HG03558 (cell line): ENCODE data around the gene BICC1.
"Not testable (repeated sequence)": the region's sequence is repeated elsewhere in the genome, so short reads cannot be mapped to it uniquely, and the experiment has no call there.

Experiments
- ATAC-seq: cut with Tn5 transposase; IDR thresholded peaks from one replicate; pipeline ENCODE4 v1.9.1; 2021; ENCODE audit warnings: moderate number of reproducible peaks; ENCODE audit not compliant: unreplicated experiment; ENCODE audit errors: extremely low read depth

The BICC1 gene

DNA sequence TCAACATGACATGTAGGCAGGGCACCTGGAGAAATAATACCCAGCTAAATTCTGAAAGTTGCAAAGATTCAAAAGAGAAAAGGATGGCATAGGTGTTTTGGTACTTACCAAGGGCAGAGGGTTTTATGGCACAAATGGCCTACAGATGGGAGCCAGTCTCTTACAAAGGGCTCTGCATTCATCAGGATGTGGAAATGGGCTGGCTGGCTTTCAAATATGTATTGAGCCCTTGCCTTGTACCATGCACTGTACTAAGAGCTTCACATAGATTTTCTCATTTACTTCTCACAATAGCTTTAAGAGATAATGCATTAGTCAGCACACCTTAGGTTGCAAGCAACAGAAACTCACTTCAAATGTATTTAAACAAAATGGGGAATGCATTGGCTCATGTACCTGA lies 327.1 kb downstream of the BICC1 start:
- ATAC-seq: no peak

DNA sequence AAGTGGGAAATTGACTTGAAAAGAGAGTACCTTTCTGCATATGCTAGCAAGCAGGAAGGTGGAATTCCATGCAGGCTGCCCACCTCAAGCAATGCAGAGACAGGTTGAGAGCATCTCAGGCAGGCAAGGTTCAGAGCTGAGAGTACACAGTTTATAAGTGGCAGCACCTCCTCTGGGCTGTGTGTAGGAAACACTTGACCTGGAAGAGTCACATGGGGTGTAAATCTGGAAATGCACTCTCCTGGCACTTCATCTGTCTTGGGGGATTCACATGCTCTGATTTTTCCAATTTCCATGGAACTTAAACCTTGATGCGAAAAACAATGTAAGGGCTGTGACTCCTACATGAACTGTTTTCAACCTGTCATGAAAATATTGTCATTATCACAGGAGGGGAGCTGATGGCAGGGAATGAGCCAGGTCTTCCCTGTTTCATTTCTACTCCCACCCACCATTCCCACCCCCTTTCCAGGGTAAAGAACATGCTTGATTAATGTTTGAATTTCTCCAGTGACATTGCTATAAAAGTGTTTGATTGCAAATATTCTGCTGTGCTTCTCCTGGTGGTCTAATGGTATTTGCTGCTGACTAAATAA lies 328.3 kb downstream of the BICC1 start:
- no peak for ATAC-seq

DNA sequence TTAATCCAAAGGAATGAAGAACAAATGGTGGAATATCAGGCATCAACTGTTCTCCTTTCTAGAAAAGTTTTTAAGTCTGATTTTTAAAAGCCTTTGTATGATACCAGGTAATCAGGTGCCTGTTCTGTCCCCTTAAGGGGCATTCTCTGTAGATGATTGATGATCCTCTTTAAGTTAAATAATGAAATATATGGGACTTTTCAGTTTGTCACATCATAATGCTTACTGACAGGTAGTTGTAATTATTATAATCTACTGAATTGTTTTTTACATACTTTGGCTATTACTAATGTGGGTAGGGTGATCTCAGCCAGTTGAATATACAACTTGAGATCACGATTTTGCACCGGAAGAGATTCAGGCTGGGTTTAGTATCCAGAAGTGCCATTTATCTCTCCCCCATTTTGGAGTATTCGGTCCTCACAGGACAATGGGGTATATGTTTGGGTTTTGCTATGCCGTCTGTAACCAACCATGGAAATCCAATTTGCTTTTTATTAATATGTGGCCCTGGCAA lies 330.2 kb downstream of the BICC1 start:
- ATAC-seq: no peak

DNA sequence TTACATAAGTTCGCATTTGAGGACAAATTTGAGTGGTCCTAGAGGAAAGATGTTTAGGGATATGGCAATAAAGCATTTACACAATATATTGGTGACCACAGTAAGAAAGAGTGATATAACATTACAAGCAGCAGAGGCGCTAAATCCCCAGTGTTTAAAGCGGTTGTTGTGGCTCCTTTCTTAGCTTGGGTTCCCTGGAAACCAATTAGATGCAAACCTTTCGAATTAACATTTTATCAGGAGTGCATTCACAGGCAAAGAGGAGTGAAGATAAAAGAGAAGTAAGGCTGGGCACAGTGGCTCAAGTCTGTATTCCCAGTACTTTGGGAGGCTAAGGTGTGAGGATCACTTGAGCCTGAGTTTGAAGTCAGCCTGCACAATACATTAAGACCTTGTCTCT lies 331.1 kb downstream of the BICC1 start:
- no peak for ATAC-seq

DNA sequence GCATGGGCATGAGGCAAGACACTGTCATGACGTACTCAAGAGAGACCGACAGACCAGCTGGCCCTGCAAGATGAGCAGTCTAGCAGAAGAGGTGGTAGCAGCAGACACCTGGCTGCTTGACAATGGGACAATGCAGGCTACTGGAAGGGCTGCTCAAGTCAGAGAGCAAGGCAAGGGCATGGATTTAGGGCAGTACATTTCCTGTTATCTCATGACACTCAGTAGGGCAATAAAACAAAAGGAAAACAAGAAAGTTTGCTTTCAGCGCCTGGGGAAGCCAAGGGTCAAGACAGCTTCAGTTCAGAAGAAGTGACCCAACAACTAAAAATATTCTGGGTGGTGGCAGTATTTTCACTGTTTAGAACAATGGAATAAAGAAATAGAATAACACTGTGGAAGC lies 332.0 kb downstream of the BICC1 start:
- ATAC-seq: no peak

DNA sequence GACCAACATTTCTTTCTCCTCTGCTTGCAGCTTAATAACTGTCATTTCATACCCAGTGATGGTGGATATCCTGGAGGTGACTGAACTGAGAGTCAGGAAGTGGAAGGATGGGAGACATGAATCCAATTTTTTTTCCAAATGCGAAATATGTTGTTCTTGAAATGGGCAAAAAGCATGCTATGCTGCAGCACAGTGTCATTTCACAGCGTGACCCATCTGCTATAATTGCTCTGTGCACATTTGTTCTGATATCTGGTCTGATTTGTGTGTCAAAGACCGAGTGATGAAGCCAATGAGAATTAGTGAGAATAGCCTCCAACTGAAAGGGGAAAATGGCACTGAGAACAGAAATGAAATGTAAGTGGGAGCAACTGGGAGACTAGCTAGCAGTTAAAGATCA lies 334.2 kb downstream of the BICC1 start:
- no peak for ATAC-seq

DNA sequence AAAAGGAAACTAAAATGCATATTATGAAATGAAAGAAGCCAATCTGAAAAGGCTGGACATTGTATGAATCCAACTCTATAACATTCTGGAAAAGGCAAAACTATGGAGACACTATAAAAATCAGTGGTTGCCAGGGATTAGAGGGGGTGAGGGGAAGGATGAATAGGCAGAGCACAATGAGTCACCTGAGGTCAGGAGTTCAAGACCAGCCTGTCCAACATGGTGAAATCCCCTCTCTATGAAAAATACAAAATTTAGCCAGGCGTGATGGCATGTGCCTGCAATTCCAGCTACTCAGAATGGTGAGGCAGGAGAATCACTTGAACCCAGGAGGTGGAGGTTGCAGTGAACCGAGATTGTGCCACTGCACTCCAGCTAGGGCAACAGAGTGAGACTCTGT lies 338.9 kb downstream of the BICC1 start:
- ATAC-seq: no peak

DNA sequence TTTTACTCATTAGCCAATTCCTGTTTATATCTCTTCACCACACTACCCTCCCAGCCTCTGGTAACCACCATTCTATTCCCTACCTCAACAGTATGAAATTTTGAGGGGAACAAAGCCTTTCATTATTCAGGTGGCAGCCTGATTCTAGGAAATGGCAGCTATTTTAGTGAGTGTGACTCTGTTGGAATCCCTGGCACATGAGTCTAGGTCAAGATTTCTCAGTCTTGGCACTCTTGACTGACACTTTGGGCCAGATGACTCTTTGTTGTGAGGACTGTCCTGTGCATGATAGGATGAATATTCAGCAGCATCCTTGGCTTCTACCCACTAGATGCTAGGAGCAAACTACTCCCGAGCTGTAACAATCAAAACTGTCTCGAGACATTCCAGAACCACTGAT lies 341.0 kb downstream of the BICC1 start:
- no peak for ATAC-seq

DNA sequence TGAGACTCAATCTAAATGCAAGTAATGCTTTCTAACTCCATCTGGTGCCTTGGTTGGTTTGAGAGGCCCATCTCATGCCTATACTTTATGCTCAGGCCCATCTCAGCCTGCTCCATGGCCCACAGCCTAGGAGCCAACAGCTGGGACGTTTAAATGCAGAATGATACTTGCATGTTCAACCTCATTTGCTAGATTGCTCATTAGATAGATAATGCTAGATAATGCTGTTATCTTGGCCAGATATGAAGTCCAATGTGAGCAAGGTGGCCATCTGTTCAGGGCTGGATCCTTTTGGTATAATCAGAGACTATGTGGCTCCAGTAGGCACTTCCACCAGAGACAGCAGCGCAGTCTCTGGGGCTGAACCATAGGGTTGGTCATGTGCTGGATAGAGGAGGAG lies 342.1 kb downstream of the BICC1 start:
- no peak for ATAC-seq

DNA sequence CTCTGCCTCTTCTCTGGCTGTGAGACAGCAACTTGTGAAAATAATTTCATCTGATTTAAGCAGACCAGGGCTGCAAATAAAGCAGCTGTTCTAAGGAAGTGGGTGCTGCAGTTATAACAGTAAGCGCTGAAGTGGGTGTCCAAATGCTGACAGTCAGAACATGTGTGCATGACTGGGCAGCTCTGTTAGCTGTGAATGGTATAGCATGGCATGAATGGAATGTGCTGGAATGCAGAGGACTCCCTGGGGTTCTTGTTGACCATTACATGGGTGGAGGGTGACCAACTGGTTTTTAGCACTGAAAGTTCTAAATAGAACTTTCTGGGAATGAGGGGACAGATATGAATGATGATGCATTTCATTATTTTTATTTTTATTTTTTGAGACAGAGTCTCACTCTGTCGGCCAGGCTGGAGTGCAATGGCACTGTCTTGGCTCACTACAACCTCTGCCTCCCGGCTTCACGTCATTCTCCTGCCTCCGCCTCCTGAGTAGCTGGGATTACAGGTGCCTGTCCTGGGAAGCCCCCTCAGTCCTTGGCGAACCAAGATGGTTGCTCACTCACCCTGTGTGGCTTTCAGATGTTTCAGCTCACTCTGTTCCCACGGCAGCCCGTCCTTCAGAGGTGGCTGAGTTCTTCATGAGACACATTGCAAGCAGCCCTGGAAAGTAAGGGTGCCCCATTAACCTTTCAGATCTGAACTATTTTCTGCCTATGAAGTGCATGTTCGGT lies 344.0 kb downstream of the BICC1 start:
- ATAC-seq: no peak

DNA sequence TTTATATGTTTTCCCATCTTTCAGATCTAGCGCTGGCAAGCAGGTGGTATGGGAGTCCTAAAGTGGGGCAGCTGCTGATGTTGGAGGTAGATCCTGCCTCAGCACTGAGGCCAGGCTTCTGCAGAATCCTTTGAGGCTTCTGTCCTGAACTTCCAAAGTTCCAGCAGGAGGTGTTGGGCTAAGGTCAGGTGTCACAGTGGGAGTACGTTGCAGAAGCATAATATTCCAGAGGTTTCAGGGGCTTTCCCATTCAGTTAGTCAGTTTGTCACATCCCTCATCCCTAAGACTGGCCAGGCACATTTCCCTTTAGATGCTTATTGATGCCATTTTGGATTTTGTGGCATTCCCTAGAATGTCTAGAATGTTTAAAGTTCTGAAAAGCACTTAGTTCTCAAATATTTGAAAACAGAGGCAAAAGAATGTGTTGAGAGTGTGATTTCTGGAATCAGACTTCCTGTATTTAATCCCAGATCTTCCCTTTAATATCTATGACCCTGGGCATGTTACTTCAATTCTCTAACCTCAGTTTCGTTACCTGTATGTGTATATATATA lies 344.7 kb downstream of the BICC1 start:
- ATAC-seq: no peak

DNA sequence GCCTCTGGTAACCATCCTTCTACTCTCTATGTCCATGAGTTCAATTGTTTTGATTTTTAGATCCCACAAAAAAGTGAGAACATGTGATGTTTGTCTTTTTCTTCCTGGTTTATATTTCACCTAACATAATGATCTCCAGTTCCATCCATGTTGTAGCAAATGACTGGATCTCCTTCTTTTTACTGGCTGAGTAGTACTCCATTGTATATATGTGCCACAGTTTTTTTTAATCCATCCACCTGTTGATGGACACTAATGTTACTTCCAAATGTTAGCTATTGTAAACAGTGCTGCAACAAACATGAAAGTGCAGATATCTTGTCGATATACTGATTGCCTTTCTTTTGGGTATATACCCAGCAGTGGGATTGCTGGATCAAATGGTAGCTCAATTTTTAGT lies 345.5 kb downstream of the BICC1 start:
- not testable (repeated sequence) for ATAC-seq

DNA sequence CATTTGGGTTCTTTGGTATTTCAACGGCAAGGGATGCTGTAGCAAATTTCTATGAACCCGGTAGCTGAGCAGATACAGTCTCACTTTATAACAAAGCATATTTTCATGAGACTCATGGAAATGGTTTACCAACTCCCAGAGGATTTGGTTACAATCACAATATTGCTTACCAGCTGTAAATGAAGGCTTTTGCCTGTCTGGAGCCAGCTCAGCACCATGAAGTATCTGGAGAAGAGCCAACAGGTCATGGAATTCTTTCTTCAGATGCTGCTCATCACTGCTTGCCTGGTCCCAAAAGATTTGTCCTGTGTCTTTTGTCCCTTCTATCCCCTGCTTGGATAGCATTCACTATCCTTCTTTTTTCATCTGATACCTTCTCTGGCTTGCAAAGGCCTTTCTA lies 346.9 kb downstream of the BICC1 start:
- ATAC-seq: no peak

DNA sequence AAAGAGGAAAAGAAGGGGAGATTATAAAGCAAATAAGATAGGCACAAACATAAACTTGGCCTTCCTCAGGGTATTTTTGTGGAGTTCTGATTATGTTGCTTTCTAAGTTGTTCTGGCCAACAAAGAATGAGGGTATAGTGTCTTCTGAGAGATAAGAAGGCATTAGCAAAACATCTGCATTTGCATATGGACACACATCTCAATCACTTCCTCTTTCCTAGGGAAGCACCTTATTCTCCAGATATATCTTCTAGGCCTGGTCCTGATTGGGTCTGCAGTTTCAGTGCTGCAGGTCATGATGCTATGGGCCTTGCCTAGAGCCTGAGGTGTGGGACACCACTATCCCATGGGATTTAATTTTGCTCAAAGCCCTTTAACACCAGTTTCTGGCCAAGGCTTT lies 355.0 kb downstream of the BICC1 start:
- no peak for ATAC-seq

DNA sequence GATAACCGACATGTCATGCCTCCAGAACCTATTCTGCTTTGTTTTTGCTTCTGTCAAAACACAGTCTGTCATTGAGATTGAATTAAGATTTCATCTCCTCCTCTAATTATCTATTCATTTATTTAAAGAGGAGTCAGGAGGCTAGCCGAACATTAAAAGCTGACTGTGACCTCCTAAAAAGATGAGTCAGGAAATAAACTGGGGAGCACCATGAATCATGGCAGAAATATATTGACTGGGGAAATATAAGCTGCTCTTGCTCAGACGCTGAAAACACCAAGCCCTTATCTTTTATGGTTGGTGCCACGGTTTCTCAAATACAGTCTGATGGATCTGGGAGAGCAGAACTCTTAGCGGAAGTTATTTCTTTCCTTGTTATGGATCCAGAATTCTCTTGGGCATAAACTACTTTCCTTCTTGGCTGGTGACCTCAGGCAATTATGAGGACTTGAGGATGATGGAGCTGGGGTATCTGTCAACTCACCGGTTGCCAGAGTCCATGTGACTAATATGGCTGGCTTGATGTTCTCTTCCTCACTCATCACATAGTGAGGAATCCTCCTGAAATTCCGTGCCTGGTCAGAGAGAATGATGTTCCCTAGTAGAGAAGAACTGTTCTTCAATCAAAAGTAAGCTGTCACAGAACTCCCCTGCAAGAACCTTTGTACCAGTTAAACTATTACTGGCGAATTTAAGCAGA lies 356.2 kb downstream of the BICC1 start:
- ATAC-seq: no peak

DNA sequence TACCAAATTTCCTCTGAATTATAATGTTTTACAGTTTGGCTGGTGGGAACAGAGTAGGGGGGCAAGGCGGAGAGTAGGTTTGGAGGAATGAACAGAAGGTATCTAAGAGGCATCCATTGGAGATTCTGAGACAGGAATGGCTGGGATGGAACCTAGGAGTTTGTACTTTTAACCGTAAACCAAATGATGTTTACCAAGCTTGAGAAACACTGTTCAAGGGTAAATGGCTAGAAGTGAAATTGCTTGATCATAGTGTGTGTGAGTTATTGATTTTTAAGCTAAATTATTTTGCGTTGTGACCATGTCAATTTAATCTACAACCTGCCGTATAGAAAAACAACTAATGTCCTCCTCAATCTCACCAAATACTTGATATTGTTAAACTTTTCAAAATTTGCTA lies 357.4 kb downstream of the BICC1 start:
- no peak for ATAC-seq

DNA sequence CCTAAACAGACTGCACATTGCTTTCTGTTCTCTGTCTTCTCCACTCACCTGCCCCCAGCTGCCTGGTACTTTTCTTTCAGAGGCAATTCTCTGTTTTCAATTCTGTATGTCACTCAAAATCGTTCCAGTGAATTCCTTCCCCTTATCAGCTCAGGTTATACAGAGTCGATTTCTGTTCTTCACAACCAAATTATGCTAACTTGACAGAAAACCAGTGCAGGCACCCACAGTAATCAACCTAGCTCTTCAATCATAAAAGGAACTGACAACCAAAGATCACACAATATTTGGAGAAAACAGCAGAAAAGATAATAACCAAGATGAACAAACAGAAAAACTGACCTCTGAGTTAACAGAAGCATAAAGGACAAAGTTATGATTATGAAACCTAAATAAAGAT lies 360.5 kb downstream of the BICC1 start:
- ATAC-seq: no peak
